ENCODE data around the gene TTC7B. TPM values are rescaled to one million over a fixed set of nuclear protein-coding genes. Genes with fewer than 3 reads are reported as not detected.

TTC7B gene
- total RNA-seq, 1 donor from 2014 or later: 40.3 TPM

DNA sequence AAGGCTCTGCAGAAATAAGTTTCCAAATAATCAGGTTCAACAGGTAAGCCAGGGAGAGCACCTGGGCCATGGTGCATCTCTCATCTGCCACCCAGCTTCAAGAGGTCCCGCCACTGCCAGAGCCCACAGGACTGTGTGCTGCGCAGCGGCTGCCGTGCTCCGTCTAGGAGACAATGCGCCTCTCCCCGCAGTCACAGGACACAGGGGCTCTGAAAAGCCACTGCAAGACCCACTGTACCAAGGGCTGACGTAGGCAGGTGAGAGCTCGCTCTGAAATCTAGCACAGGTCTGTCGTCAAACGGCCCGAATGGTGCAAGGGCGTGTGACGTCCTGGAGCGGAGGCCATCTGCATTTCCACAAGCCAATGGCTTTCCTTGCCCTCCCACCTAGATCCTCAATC, 218.3 kb downstream of the TTC7B start:
- no peak for DNase-seq (ENCODE audit: low spot score)
- no peaks in the 10 kb centered on the region for H3K9me3 Mint-ChIP-seq (ENCODE audit: low read depth)
- H3K27me3 Mint-ChIP-seq (ENCODE audit: low read depth): no peaks in the 10 kb centered on the region
- no peak overlapping the region for H3K27ac Mint-ChIP-seq (ENCODE audit: unreplicated experiment)
- peaks cover 18% of the 10 kb centered on the region for H3K4me1 Mint-ChIP-seq (ENCODE audit: low read depth)
- H3K36me3 Mint-ChIP-seq (ENCODE audit: low read depth): no peaks in the 10 kb centered on the region
- TF ChIP-seq, protein P1, sequence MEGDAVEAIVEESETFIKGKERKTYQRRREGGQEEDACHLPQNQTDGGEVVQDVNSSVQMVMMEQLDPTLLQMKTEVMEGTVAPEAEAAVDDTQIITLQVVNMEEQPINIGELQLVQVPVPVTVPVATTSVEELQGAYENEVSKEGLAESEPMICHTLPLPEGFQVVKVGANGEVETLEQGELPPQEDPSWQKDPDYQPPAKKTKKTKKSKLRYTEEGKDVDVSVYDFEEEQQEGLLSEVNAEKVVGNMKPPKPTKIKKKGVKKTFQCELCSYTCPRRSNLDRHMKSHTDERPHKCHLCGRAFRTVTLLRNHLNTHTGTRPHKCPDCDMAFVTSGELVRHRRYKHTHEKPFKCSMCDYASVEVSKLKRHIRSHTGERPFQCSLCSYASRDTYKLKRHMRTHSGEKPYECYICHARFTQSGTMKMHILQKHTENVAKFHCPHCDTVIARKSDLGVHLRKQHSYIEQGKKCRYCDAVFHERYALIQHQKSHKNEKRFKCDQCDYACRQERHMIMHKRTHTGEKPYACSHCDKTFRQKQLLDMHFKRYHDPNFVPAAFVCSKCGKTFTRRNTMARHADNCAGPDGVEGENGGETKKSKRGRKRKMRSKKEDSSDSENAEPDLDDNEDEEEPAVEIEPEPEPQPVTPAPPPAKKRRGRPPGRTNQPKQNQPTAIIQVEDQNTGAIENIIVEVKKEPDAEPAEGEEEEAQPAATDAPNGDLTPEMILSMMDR (IDR thresholded peaks at IDR 0.05): no peak
- H3K4me3 Mint-ChIP-seq (ENCODE audit: unreplicated experiment): no peak overlapping the region

DNA sequence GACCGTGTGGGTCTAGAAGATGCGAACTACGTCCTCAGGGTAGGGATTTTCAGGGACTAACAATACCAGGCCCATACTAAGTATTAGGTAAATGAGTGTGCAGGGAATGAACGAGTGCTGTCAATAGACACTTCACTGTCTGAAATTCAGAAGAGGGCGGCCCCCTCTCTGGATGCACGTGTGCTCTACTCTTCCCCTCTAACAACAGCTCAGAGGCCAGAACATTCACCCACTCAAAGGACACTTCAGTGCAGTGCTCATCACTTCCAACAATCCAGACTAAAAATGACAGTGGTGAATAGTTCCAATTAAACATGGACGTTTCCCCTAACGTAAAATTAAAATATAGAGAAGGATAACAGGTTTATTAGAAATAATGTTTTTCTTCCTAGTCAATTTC, 219.5 kb downstream of the TTC7B start:
- Mint-ChIP-seq H3K4me1 (ENCODE audit: low read depth) (peaks cover 15% of the 10 kb centered on the region), H3K36me3 (ENCODE audit: low read depth) (no peaks in the 10 kb centered on the region), H3K27me3 (ENCODE audit: low read depth) (no peaks in the 10 kb centered on the region), H3K9me3 (ENCODE audit: low read depth) (no peaks in the 10 kb centered on the region), H3K27ac (ENCODE audit: unreplicated experiment) (no peak overlapping the region), H3K4me3 (ENCODE audit: unreplicated experiment) (no peak overlapping the region)
- TF ChIP-seq, protein P1 (IDR thresholded peaks at IDR 0.05): no peak
- DNase-seq (ENCODE audit: low spot score): no peak

DNA sequence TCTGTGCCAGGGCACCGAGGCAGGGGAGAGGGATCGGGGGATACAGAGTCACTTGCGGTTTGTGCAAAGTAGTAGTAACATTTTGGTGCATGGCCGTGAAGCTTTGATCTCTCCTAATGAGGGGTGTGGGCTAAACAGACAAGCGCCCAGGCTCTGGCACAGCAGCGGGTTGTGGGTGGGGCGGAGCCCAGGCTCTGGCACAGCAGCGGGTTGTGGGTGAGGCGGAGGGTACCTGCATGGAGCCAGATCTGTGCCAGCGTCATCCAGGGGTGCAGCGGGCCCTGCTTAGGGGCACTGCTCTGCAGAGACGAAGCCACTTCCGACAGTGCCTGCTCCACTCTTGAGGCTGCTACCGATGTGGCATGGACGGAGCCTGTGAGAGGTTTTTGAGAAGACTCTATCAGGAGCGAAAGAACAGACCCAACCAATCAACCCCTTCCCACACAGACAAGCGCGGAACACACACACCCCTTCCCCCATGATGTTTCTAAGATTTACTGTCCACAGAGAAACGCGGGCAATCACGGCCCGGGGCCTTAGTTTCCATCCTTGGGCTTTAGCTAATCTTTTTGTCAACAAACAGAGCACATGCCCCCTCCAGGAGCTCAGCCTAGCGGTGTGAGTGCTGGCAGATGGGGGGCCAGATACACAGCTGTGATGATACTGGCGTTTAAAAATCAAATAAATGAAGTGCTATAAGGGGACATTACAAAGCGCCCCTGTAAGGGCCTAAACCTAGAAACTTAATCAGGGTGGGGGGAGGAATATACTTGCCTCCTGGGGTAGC, 222.8 kb downstream of the TTC7B start:
- DNase-seq (ENCODE audit: low spot score): no peak
- H3K9me3 Mint-ChIP-seq (ENCODE audit: low read depth): no peaks in the 10 kb centered on the region
- peaks cover 2% of the 10 kb centered on the region for H3K36me3 Mint-ChIP-seq (ENCODE audit: low read depth)
- no peaks in the 10 kb centered on the region for H3K4me1 Mint-ChIP-seq (ENCODE audit: low read depth)
- TF ChIP-seq, protein P1 (IDR thresholded peaks at IDR 0.05): no peak
- H3K27me3 Mint-ChIP-seq (ENCODE audit: low read depth): no peaks in the 10 kb centered on the region
- H3K27ac Mint-ChIP-seq (ENCODE audit: unreplicated experiment): no peak overlapping the region
- no peak overlapping the region for H3K4me3 Mint-ChIP-seq (ENCODE audit: unreplicated experiment)

DNA sequence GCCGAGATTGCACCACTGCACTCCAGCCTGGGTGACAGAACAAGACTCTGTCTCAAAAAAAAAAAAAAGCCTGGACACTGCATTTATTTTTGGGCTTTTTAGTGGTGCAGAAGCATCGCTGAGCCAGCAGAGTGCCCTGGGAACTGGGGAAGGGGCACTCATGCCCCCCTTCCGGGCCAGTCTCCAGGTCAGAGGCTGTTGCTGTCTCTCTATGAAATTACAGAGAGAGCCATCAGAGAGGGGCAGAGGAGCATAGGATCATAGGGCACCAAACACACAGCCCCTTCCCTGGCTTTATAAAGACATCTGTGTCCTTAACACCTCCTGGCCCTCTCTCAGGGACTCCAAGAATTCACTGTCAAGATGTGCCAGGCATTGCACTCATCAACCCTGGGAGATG, 223.6 kb downstream of the TTC7B start:
- Mint-ChIP-seq H3K4me3 (ENCODE audit: unreplicated experiment) (no peak overlapping the region), H3K27ac (ENCODE audit: unreplicated experiment) (no peak overlapping the region), H3K9me3 (ENCODE audit: low read depth) (no peaks in the 10 kb centered on the region), H3K4me1 (ENCODE audit: low read depth) (no peaks in the 10 kb centered on the region), H3K27me3 (ENCODE audit: low read depth) (no peaks in the 10 kb centered on the region), H3K36me3 (ENCODE audit: low read depth) (peaks cover 2% of the 10 kb centered on the region)
- TF ChIP-seq, protein P1 (IDR thresholded peaks at IDR 0.05): no peak
- no peak for DNase-seq (ENCODE audit: low spot score)

DNA sequence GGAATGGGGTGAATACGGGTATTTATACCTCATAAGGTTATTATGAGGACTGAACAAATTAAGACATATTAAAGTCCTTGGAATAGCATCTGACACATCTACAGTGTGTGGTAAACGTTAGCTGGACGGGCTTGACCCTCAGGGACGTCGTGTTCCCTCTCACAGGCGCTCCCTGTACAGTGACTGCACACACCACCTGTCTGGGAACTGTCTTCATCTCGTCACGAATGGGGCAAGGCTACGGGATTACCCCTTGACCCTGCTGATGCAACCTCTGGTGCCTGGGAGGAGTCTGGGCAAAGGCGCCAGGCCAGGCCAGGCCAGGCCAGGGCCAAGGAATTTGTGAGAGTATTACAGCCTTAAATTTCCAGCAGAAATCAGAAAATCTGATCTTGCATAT, 228.3 kb downstream of the TTC7B start:
- Mint-ChIP-seq H3K36me3 (ENCODE audit: low read depth) (peaks cover 7% of the 10 kb centered on the region), H3K4me1 (ENCODE audit: low read depth) (no peaks in the 10 kb centered on the region), H3K27ac (ENCODE audit: unreplicated experiment) (no peak overlapping the region), H3K9me3 (ENCODE audit: low read depth) (no peaks in the 10 kb centered on the region), H3K4me3 (ENCODE audit: unreplicated experiment) (no peak overlapping the region), H3K27me3 (ENCODE audit: low read depth) (no peaks in the 10 kb centered on the region)
- DNase-seq (ENCODE audit: low spot score): no peak
- TF ChIP-seq, protein P1 (IDR thresholded peaks at IDR 0.05): no peak
